HG03060 (cell line): Measurements from ENCODE around the gene RING1.

ENCODE experiments used
- ATAC-seq: cut with Tn5 transposase; IDR thresholded peaks from one replicate; pipeline ENCODE4 v1.9.1; 2021; ENCODE audit warnings: low read depth, moderate number of reproducible peaks; ENCODE audit not compliant: unreplicated experiment

Gene RING1

DNA sequence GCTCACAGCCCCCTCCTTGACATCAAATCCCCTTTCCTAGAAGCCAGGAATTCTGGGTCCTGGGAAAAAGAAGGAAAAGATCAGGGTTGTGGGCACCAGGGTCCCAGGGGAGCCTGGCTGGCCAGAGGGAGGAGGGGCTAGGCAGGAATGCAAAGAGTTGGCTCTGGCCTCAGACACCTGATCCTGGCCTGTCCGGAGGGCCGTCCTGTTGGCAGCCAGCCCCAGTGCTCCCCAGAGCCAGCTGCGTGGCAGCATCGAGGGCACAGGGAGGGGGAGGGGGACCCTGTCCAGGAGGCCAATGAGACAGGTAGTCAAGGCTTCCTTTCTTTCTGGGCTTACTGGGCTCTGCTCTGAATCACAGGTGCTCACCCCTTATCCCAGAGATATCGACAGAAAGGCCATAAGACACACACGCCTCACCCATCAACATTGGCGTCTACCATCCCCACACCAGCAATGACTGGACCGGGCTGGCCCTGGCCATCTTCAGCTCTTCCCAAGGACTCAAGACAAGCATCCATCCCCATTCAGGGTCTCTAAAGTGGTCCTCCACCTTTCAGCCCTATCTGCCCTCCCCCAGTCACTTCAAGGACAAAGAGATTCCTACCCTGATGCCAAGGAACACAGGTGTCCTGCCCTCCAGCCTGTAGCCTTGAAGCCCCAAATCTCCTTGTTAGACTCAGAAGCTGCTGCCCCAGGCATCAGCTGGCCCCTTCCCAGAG lies 16.8 kb upstream of the RING1 start:
- ATAC-seq = no peak

DNA sequence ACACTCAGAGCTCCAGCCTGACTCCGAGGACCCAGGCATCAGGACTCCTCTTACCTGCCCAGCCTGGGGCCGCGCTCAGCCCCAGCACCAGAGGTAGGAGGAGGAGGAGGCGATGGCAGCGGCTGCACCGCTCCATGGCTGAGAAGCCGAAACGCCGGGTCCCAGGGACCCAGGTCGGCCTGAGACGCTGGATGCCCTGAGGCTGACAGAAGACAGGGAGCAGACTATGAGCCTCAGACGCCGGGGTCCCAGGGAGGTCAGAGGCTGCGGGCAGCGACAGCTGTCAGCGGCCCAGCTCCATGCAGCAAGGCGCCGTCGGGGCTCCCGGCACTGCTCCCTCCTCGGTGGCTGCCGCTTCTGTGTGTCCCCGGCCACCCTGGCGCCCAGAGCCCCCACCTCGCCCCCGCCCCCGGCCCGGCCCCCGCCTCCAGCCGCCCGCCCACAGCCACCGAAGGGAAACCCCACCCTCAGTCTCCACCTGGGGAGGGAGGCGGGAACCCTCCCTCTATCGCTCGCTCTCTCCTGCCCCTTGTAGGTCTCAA lies 16.1 kb upstream of the RING1 start, which contains the start of gene COL11A2:
Gene COL11A2 (minus strand): TSS at position 363 of the 542 bp plus-strand sequence. CDS start 227 bp downstream, at position 136.
- no peak for ATAC-seq

DNA sequence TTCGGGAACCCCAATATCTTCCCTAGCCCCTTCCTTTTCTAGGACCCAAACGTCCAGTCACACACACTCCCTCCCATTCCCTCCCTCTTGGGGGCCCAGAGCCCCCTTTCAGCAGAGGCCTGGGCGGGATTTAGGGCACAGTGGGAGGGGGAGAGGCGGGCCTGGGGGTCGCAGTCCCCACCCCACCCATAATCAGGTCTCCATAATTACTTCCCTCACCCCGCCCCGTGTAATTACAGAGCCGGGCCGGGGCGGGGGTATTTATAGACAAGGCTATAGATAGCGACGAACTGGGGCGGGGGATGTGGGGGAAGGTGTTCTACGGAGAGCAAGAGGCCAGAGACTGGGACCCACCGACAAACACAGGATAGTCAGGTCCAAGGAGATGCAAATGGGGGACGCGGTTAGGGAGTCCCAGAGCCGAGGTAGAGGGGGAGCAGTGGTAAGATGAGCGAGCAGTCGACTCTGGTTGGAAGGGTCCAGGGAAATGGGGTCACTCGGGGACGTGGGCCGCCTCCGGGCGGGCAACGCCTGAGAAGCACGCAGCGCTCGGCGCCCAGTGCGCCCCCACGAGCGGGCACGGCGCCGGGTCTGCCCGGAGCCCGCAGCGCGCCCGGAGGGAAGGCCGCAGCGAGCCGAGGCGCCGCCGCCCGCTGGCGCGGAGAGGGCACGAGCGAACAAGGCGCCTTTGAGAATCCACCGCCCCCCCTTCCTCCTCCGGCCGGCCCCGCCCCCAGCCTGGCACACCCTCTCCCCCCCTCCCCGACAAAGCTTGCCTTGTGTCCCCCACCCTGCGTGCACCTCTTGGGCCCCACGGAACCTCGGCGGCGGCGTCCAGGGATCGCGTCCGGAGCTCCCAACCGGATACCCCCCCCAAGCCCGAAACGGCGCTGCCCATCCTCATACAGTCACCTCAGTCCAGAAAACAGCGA lies 15.4 kb upstream of the RING1 start:
- ATAC-seq = no peak

DNA sequence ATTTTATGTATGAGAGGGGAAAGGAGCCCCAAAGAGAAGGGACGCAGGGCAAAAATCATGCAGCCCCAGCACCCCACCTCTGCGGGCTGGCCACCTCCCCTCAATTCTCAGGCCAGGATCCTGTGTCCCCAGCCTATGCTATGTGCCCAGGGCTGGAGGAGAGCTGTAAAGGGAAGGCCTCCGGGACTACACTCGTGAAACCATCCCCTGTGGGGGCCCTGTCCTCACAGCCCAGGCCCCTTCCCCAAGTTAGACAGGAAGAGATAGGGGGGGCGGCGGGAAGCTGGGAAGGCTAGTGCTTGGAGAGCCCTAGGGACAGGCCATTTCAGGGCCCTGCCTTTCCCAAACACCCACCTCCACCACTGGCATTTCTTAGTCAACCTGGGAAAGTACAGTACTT lies 14.7 kb upstream of the RING1 start:
- no peak for ATAC-seq

DNA sequence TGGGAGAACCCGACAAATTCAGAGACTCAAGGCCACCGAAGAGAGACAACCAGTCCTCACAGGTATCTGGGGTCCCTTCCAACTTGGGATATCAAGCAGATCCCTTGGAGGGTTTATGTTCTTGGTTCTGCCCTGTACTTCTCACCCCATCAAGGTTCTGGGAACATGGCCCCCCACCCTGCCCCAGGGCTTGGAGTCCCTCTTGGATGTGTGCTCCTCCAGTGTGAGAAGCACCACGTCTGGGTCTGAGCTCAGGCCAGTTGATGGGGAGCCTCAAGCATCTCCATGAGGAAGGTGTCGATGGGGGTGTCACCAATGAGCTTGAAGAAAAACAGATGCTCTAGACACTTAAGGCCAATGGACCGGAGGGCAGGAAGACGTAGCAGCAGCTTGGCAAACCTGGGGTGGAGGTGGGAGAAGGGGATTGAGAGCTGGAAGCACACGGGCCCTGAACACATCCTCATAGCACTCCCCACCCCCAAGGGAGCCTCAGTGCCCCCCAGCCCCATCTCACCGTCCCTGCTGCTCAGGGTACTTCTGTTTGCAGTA lies 13.8 kb upstream of the RING1 start:
- ATAC-seq = no peak

DNA sequence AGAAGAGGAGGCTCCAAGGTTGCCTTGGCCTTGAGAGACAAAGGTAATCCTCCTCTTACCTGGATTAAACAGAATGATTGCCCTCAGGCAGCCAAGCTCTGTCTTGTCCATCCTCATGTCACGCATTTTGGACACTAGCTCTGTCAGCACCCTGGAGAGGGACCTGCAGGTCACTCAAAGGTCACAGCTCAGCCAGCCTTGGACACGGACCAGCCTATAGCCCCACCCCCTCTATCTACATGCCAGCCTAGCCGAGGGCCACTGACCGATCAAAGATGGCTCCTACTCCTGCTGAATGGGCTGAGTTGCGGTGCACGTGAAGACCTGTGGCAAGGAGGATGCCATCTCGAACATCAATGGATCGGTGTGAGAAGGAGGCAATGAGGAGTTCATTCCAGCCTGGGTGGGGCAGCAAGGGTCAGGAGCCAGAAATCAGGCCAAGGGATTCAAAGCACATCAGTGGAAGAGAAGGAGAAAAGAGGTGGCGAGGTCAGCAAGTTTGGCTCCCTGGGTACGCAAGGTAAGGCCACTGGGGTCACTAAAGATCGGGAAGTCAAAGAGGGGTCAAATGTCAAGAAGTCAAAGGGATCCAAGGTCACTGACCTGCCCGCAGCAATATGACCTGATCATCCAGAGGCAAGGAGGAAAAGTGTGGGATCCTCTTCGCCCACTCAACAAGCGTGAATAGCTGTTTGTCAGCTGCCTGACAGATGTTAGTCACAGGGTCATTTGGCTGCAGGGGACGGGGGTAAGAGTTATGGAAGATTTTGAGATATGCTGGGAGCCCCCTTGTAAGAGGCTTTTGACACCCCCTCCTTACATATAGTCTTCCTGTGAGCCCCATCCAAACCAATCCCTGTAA lies 12.8 kb upstream of the RING1 start:
- no peak for ATAC-seq

DNA sequence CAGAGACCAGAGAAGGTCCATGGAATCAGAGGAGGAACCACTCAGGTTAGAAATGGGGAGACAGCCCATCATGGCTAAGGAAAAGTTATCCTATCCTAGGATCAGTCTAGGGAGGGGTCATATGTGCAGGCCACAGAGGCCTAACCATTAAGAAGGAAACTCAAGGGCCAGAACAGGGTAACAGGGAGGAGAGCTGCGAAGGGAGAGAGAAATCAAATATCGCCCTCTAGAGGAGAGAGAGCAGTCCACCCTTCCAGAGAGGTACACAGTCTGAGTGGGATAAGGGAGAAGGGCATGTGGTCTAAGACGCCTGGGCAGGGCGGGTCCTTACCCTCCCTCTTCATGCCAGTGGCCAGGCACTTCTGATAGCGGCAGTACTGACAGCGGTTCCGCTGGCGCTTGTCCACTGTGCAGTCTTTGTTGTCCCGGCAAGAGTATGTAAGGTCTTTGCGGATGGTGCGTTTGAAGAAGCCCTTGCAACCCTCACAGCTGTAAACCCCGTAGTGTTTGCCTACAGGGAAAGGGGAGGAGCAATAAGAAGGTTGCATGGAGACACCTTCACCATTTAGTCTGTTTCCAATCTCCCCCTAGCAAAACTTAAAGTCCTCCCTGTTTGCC lies 10.8 kb upstream of the RING1 start:
- ATAC-seq = no peak

DNA sequence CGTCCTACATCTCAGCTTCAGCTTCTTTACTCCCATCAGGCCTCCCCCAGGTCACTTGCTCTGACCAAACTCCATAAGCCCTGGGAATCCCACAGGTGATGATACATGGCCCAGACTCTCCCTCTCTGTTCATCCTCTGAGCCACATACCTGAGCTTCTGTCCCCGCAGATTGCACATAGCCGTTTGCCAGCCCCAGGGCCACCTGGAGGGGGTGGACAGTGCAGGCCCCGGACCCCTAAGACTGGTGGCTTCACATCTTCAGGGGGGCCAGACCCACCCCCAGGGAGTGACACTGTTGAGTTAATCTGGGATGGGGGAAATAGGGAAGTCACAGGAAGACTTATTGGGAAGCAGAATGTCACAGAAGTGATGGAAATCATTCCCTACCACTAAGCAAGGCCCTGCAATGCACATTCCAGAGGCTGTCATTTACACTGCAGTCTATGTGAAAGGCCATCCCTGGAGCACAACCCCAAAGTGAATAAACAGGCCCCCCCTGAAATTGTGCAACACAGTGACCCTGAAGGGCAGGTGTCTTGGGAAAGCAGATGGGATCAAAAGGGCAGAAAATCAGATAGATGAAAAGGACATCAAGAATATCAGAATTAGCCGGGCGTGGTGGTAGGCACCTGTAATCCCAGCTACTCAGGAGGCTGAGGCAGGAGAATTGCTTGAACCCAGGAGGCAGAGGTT lies 10.0 kb upstream of the RING1 start:
- ATAC-seq = no peak

DNA sequence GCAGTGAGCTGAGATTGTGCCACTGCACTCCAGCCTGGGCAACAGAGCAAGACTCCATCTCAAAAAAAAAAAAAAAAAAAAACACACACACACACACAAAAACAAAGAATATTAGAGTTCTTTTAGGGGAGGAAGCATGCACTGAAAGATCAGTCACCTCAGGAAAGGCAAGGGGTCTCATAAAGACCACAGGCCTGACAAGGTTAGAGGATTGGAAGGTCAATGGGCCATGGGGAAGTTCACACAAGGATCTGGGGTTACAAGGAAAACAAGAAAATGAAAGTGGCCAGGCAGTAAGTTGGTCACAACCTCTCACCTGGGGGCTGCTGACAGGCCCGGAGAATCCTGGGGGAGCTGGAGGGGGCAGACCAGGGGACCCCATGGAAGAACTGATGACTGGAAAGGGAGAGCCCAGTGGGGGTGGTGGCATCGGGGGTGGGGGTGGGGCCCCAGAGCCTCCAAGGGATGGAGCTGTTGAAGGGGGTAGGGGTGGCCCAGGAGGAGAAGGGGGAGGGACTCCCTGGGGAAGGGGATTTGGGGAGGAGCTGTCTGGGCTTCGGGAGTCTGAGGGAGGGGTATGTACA lies 9.4 kb upstream of the RING1 start:
- ATAC-seq = no peak

DNA sequence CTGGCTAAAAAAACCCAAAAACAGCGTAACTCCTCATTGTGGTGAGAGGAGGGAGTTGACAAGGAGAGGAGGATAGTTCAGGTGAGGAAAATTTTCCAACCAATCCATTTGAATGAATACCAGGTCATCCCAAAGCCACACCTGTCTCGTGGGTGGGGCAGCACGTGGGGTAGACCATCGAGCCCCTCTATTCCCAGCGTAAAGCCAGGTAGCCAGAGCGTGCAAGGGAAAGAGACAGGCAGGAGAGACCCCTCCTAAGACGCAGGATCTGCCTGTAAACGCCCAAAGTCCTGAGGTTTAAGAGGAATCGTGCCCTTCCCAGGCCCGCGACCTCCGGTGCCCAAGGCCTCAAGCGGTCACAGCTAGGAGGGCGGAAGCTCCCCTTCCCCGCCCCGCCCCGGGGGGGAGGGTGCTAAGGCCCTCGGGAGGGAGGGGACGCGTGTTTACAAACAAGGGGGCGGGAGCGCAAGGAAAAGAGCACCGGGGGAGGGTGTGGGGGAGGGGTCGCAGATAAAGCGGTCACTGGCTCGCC lies 8.5 kb upstream of the RING1 start:
- no peak for ATAC-seq

DNA sequence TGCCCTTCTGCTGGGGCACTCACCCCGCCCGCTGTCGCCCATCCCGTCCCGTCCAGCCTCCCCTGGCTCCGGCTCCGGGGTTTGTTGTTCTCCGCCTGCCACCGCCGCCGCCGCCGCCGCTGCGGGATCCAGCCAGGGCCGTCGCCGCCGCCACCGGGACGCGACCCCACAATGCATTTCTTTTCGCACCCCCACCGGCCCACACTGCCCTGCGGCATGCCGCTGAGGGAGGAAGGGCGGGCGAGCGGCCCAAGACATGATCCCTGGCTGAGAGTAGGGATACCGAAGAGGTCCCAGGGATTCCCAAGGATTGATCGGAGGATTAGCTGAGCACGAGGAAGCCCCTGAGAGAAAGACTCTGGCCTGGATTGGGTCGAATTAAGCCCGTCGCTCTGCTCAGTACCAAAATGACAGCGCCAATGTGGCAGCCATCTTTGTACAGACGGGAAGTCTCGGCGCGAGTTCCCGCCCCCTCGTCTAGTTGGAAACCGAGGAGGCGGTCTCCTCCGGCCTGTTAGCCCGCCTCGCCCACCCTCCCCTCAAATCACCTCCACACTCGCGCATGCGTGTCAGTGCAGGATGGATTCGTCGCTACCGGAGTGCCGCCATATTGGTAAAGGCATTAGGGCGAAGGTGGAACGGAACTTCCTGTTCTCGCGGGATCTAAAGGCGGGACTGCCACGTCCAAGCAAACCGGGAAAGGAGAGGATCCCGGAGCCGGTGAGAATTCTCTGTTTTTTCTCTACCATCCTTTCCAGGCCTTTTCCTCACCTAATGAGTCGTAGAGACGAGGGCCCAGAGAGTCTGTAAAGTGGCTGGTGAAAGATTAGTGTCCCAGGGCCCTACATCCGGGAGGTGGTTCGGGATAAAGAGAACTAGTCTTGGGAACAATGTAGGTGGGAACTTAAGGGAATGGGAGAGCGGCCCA lies 7.8 kb upstream of the RING1 start, which contains the start of the genes RXRB and SLC39A7:
Gene RXRB (minus strand): TSS at position 447 of the 928 bp plus-strand sequence. CDS start 189 bp downstream, at position 258.
Gene SLC39A7 (plus strand): TSS at position 649 of the 928 bp plus-strand sequence. CDS start 379 bp downstream, outside the sequence.
- no peak for ATAC-seq

DNA sequence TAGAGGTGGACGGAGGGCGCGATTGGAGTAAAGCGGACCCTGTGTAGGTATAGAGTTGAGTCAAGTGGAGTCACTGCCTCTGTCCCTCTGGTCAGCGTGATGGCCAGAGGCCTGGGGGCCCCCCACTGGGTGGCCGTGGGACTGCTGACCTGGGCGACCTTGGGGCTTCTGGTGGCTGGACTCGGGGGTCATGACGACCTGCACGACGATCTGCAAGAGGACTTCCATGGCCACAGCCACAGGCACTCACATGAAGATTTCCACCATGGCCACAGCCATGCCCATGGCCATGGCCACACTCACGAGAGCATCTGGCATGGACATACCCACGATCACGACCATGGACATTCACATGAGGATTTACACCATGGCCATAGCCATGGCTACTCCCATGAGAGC lies 7.2 kb upstream of the RING1 start:
- no peak for ATAC-seq

DNA sequence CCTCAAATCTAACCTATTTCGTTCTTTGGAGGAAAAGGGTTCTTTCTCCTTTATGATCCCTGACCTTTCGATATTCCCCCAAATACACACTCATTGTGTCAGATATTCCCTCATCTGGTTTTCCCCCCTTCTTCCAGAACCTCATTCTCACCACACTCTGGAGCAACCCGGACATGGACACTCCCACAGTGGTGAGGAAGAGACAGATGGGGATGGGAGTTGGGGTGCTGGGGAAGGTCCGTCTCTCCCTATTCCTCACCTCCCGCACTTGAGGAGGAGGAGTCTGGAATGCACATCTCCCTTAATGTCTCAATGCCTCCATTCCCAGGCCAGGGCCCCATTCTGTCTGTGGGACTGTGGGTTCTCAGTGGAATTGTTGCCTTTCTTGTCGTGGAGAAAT lies 6.4 kb upstream of the RING1 start:
- ATAC-seq = no peak

DNA sequence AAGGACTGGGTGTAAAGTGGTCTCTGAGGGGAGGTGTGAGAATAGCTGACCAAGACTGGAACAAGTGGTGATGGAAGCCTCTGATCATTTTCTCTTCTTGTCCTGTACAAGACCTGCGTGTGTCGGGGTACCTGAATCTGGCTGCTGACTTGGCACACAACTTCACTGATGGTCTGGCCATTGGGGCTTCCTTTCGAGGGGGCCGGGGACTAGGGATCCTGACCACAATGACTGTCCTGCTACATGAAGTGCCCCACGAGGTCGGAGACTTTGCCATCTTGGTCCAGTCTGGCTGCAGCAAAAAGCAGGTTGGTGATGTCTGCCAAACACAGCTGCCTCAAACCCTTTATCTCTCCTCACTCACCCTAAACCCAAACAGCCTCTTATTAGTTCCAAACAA lies 5.5 kb upstream of the RING1 start:
- no peak for ATAC-seq

DNA sequence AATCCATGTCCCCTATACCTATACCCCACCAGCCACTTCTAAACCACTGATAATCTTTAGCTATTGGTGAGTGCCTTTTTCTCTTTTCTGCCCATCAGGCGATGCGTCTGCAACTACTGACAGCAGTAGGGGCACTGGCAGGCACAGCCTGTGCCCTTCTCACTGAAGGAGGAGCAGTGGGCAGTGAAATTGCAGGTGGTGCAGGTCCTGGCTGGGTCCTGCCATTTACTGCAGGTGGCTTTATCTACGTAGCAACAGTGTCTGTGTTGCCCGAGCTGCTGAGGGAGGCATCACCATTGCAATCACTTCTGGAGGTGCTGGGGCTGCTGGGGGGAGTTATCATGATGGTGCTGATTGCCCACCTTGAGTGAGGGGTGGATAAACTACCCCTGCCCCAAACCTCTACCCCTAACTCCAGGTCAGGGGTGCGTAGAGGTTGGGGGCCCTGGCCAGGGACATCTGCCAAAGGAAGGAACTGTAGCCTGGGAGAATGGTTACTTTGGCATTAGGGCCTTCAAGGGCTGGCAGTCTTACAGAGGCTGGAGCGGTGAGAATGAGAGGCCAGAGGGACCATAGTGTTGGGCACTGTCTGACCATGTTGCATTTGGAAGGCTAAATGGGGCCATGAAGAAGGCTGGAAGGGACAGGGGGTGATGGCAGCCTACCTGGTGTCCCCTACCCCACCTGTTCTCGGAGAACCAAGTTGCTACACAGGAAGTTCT lies 4.7 kb upstream of the RING1 start:
- no peak for ATAC-seq

DNA sequence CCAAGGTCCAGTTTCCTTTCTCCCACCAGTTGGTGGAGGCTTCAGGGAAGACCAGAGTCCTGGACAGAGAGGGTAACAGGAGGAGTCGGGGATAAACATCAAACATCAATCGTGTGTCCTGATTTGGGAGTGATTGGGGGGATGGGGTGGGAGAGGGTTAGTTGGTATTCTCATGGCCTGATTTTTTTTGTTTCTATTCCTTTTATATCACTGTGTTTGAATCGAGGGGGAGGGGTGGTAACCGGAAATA lies 4.2 kb upstream of the RING1 start:
- ATAC-seq = no peak
